ENCODE data around the gene FBXW12.
"Not testable (repeated sequence)": the region's sequence is repeated elsewhere in the genome, so short reads cannot be mapped to it uniquely, and the experiment has no call there.

The FBXW12 gene

GRCh38 chr3:48387634-48388033 lies 15.6 kb downstream of the FBXW12 start:
- DNase-seq: no peak

GRCh38 chr3:48388966-48389365 lies 16.9 kb downstream of the FBXW12 start:
- DNase-seq: no peak

- no peak for DNase-seq
These were observed 22.4 kb downstream of the FBXW12 start for GRCh38 chr3:48394391-48394790.

GRCh38 chr3:48395714-48396113 lies 23.7 kb downstream of the FBXW12 start:
- no peak for DNase-seq

GRCh38 chr3:48397767-48398681 lies 26.0 kb downstream of the FBXW12 start:
- DNase-seq: no peak

GRCh38 chr3:48398701-48399386 lies 26.8 kb downstream of the FBXW12 start:
- no peak for DNase-seq

GRCh38 chr3:48399387-48400172 lies 27.6 kb downstream of the FBXW12 start:
- no peak for DNase-seq

GRCh38 chr3:48400824-48401433 lies 28.9 kb downstream of the FBXW12 start:
- DNase-seq: no peak

GRCh38 chr3:48401434-48401901 lies 29.4 kb downstream of the FBXW12 start:
- not testable (repeated sequence) for DNase-seq

GRCh38 chr3:48402281-48402732 lies 30.3 kb downstream of the FBXW12 start:
- no peak for DNase-seq

- DNase-seq: no peak
These were observed 30.9 kb downstream of the FBXW12 start for GRCh38 chr3:48402907-48403306.

- DNase-seq: no peak
These were observed 31.8 kb downstream of the FBXW12 start for GRCh38 chr3:48403533-48404439.

- no peak for DNase-seq
These were observed 32.7 kb downstream of the FBXW12 start for GRCh38 chr3:48404440-48405342.

GRCh38 chr3:48405343-48405881 lies 33.4 kb downstream of the FBXW12 start:
- no peak for DNase-seq

GRCh38 chr3:48405971-48406370 lies 34.0 kb downstream of the FBXW12 start:
- DNase-seq: no peak

- DNase-seq: no peak
These were observed 34.7 kb downstream of the FBXW12 start for GRCh38 chr3:48406443-48407431.

GRCh38 chr3:48407542-48408099 lies 35.6 kb downstream of the FBXW12 start:
- DNase-seq: no peak

GRCh38 chr3:48408823-48409281 lies 36.8 kb downstream of the FBXW12 start:
- DNase-seq: no peak
